Mesodermal cell (in vitro differentiated cells): ENCODE results near the gene MON2.

Experiments
- H3K27ac ChIP-seq: 2 replicates; pipeline ENCODE4 v1.7.0; 2013; ENCODE audit warnings: mild to moderate bottlenecking, low read depth, low read length, moderate library complexity; ENCODE audit not compliant: severe bottlenecking
- H3K36me3 ChIP-seq: 2 replicates; pipeline ENCODE4 v1.7.1; 2013; ENCODE audit warnings: mild to moderate bottlenecking, low read length, moderate library complexity; ENCODE audit not compliant: control insufficient read depth, insufficient read depth
- H3K4me1 ChIP-seq: one replicate; pipeline ENCODE4 v1.7.1; 2013; ENCODE audit warnings: mild to moderate bottlenecking, low read length; ENCODE audit not compliant: insufficient read depth, control insufficient read depth, poor library complexity, severe bottlenecking
- H3K4me3 ChIP-seq: 2 replicates; pipeline ENCODE4 v1.7.0; 2013; ENCODE audit warnings: low read length, control low read depth, mild to moderate bottlenecking; ENCODE audit not compliant: insufficient read depth, poor library complexity, severe bottlenecking; ENCODE audit errors: extremely low read depth
- H3K9me3 ChIP-seq: 2 replicates; pipeline ENCODE4 v1.7.1; 2013; ENCODE audit warnings: mild to moderate bottlenecking, low read length, moderate library complexity; ENCODE audit not compliant: control insufficient read depth
- WGBS, 2 experiments: methylation state at CpG; one replicate each; pipeline ENCODE4 v1.1.5; 2013; ENCODE audit warnings: missing lambda C conversion rate in 2 of 2; ENCODE audit not compliant: insufficient coverage in 2 of 2; 5-methylcytosine and 5-hydroxymethylcytosine counted together

The MON2 gene

GRCh38 chr12:62588916-62589315 lies 122.3 kb downstream of the MON2 start:
- no CpG with 5 or more reads among the region's 1 CpG for WGBS, 2 experiments
- H3K9me3 ChIP-seq = no peaks in the 10 kb centered on the region
- no peak overlapping the region for H3K27ac ChIP-seq
- peaks cover 5% of the 10 kb centered on the region for H3K4me1 ChIP-seq
- H3K4me3 ChIP-seq = no peak overlapping the region
- peaks cover 6% of the 10 kb centered on the region for H3K36me3 ChIP-seq

- Histone ChIP-seq H3K27ac (no peak overlapping the region), H3K4me1 (peaks cover 6% of the 10 kb centered on the region), H3K9me3 (no peaks in the 10 kb centered on the region), H3K36me3 (peaks cover 4% of the 10 kb centered on the region), H3K4me3 (no peak overlapping the region)
- WGBS, 2 experiments = 80 to 88% methylated on average over 1 of the region's 3 CpGs
Observed at GRCh38 chr12:62597253-62597652, 130.6 kb downstream of the MON2 start.

GRCh38 chr12:62598846-62599245 lies 132.2 kb downstream of the MON2 start:
- Histone ChIP-seq H3K4me3 (no peak overlapping the region), H3K9me3 (no peaks in the 10 kb centered on the region), H3K36me3 (no peaks in the 10 kb centered on the region), H3K27ac (no peak overlapping the region), H3K4me1 (peaks cover 6% of the 10 kb centered on the region)
- WGBS, 2 experiments = no CpG with 5 or more reads among the region's 3 CpGs

- WGBS, 2 experiments = no CpG with 5 or more reads among the region's 5 CpGs
- no peaks in the 10 kb centered on the region for H3K36me3 ChIP-seq
Observed at GRCh38 chr12:62599854-62600437, 133.3 kb downstream of the MON2 start.

GRCh38 chr12:62601765-62602164 lies 135.1 kb downstream of the MON2 start:
- H3K4me1 ChIP-seq = peaks cover 9% of the 10 kb centered on the region
- 100% methylated on average over 1 of the region's 2 CpGs; no CpG with 5 or more reads in 1 of the 2 experiments for WGBS, 2 experiments
- H3K36me3 ChIP-seq = peaks cover 3% of the 10 kb centered on the region
- no peaks in the 10 kb centered on the region for H3K9me3 ChIP-seq
- H3K4me3 ChIP-seq = peak overlapping the region; percentile 88
- H3K27ac ChIP-seq = peak overlapping the region; percentile 100

More at GRCh38 chr12:62599854-62600437, 133.3 kb downstream of the MON2 start:
- H3K4me1 ChIP-seq = peaks cover 6% of the 10 kb centered on the region
- H3K4me3 ChIP-seq = no peak overlapping the region
- H3K9me3 ChIP-seq = no peaks in the 10 kb centered on the region
- H3K27ac ChIP-seq = no peak overlapping the region

- peak overlapping the region; percentile 88 for H3K4me3 ChIP-seq
- peaks cover 3% of the 10 kb centered on the region for H3K36me3 ChIP-seq
- WGBS, 2 experiments = 0 to 1% methylated on average over 61 to 62 of the region's 66 CpGs
- no peaks in the 10 kb centered on the region for H3K9me3 ChIP-seq
- peaks cover 9% of the 10 kb centered on the region for H3K4me1 ChIP-seq
- H3K27ac ChIP-seq = peak overlapping the region; percentile 100
Observed at GRCh38 chr12:62602255-62603060, 135.8 kb downstream of the MON2 start.

GRCh38 chr12:62603061-62603810 lies 136.6 kb downstream of the MON2 start:
- Histone ChIP-seq H3K4me3 (peak overlapping the region; percentile 88), H3K36me3 (peaks cover 10% of the 10 kb centered on the region), H3K4me1 (peaks cover 9% of the 10 kb centered on the region), H3K9me3 (no peaks in the 10 kb centered on the region), H3K27ac (peak overlapping the region; percentile 100)
- WGBS, 2 experiments = 0 to 1% methylated on average over 77 to 82 of the region's 94 CpGs

GRCh38 chr12:62603811-62604098 lies 137.1 kb downstream of the MON2 start:
- no peaks in the 10 kb centered on the region for H3K9me3 ChIP-seq
- peaks cover 9% of the 10 kb centered on the region for H3K4me1 ChIP-seq
- H3K27ac ChIP-seq = peak overlapping the region; percentile 100
- peak overlapping the region; percentile 88 for H3K4me3 ChIP-seq
- peaks cover 12% of the 10 kb centered on the region for H3K36me3 ChIP-seq
- WGBS, 2 experiments = 0 to 2% methylated on average over 9 to 12 of the region's 14 CpGs

- WGBS, 2 experiments = 0% methylated on average over 1 of the region's 1 CpG; no CpG with 5 or more reads in 1 of the 2 experiments
- peak overlapping the region; percentile 100 for H3K27ac ChIP-seq
- H3K9me3 ChIP-seq = no peaks in the 10 kb centered on the region
- H3K36me3 ChIP-seq = peaks cover 16% of the 10 kb centered on the region
- peaks cover 9% of the 10 kb centered on the region for H3K4me1 ChIP-seq
- H3K4me3 ChIP-seq = peak overlapping the region; percentile 88
Observed at GRCh38 chr12:62604373-62604772, 137.7 kb downstream of the MON2 start.

GRCh38 chr12:62604871-62605270 lies 138.2 kb downstream of the MON2 start:
- peaks cover 9% of the 10 kb centered on the region for H3K4me1 ChIP-seq
- peaks cover 16% of the 10 kb centered on the region for H3K36me3 ChIP-seq
- peak overlapping the region; percentile 88 for H3K4me3 ChIP-seq
- H3K27ac ChIP-seq = no peak overlapping the region
- WGBS, 2 experiments = 21 to 33% methylated on average over 1 to 3 of the region's 4 CpGs
- H3K9me3 ChIP-seq = no peaks in the 10 kb centered on the region
